Femur (tissue), 1 donor: Measurements from ENCODE around the gene GJA8.
"Not testable (repeated sequence)": the region's sequence is repeated elsewhere in the genome, so short reads cannot be mapped to it uniquely, and the experiment has no call there.

ENCODE experiments used
- DNase-seq: peaks from one replicate; pipeline ENCODE4 v3.0.0-alpha.2; 2017

Gene GJA8

GRCh38 chr1:147902253-147902845 is at the start of gene GJA8:
Gene GJA8, plus strand, starts transcription at chr1:147902795. Its CDS starts 5,161 bp downstream, at chr1:147907956.
- DNase-seq: no peak

DNA sequence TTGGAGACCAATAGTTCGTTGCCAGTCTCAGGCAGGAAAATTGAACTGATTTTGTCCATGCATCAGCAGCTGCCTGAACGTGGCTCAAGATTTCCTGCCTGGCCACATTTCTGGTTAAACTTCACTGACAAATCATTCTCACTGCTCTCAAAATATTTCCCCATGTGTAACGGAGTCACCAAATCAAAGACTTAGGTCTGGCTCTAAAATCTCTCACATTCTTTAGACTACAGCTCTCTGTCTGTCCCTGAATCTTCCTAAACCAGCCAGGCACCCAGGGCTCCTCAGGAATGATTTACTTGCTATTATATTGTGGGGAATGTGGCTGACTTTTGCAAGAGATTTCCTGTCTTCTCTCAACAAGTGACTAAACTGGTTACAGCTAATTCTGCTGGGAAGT is 49.2 kb upstream of the GJA8 start:
- DNase-seq: no peak

- DNase-seq: not testable (repeated sequence)
Measured at GRCh38 chr1:147854989-147855388, 47.6 kb upstream of the GJA8 start.

DNA sequence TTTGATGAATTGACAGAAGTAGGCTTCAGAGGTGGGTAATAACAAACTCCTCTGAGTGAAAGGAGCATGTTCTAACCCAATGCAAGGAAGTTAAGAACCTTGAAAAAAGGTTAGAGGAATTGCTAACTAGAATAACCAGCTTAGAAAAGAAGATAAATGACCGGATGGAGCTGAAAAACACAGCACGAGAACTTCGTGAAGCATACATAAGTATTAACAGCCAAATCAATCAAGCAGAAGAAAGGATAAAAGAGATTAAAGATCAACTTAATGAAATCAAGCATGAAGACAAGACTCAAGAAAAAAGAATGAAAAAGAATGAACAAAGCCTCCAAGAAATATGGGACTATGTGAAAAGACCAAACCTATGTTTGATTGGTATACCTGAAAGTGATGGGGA is 46.6 kb upstream of the GJA8 start:
- DNase-seq: not testable (repeated sequence)

DNA sequence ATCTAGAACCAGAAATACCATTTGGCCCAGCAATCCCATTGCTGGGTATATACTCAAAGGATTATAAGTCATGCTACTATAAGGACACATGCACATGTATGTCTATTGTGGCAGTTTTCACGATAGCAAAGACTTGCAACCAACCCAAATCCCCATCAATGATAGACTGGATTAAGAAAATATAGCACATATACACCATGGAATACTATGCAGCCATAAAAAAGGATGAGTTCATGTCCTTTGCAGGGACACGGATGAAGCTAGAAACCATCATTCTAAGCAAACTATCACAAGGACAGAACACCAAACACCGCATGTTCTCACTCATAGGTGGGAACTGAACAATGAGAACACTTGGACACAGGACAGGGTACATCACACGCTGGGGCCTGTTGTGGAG is 35.4 kb upstream of the GJA8 start:
- DNase-seq: not testable (repeated sequence)

DNA sequence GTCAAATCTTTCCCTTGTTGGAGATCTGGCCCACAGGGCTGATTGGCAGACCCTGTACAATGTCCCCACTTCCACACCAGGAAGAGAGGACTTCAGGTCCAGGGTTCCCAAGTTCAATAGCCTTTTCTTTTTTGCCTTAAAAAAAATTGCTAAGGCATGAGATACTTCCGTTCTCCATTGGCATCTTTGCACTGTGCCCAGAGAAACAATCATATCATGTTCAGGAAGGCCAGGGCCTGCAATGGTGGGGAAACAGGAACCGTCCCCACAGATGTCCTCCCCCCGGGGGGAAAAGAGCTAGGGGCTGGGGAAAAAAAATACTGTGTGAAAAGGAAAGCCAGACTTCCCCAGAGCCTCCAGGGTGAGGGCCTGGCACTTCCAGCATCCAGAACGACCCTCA is 24.6 kb upstream of the GJA8 start:
- DNase-seq: no peak

DNA sequence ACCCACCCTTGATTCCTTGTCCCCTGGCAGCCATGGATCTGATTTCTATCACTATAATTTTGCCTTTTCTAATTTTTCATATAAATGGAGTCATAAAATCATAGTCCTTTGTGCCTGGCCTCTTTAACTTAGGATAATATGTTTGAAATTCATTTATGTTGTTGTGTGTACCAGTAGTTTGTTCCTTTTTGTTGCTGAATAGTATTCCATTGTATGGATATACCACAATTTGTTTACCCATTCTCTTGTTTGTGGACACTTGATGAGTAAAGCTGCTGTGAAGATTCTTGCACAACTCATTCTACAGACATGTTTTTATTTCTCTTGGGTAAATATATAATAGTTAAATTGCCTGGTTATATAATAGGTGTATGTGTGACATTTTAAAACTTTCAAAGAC is 22.7 kb upstream of the GJA8 start:
- no peak for DNase-seq

- no peak for DNase-seq
Measured at GRCh38 chr1:147882535-147882934, 20.1 kb upstream of the GJA8 start.

DNA sequence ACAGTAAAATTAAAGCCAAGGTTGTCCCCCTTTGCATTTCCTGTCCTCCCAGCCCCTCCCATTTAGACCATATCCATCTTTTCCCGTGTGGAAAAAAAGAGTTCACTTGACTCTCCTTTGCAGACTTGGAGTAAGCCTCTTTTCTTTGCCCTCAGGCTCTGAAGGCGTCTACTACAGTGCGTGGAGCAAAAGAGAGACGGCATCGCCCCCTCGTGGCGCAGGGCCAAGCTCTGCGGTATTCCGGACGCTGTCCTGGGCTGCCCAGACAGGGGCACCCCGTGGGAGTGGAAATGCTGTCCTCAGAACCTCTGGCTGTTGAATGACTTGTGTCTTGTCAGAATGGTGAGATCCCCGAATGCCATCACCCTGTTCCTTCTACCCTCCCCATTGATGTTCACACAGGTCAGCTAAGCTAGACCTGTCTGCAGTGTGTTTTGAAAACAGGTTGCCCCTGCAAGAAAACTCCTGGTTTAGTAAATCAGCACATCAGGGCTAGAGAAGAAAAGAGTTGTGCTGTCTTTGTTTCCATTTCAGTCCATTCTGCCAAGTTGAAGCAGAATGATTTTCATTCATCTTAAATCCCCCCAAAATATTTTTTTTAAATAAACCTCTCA is 12.3 kb upstream of the GJA8 start:
- DNase-seq: peak; percentile 72

GRCh38 chr1:147891088-147891487 is 11.5 kb upstream of the GJA8 start:
- DNase-seq: no peak

- DNase-seq: no peak
Measured at GRCh38 chr1:147892216-147892615, 10.4 kb upstream of the GJA8 start.

DNA sequence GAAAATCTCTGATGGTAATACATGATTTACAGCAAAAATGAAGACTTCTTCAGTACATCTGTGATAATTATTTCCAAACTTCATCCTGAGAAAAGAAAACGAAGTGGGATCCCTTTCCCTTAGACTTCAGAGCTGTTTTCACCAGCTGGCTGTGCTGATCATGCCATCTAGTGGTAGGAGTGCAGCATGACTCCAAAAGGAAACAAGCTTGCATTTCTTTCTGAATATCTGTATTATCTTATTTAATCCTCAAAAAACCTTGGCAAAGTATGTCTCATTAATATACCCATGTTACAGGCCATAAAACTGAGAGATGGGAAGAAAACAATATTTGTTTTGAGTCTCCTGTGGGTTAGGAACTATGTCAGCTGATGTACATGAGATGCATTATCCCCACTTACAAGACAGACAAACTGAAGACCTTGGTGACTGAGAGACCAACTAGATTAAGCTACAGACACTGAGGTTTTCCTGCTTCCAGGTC is 9.8 kb upstream of the GJA8 start:
- peak; percentile 45 for DNase-seq

DNA sequence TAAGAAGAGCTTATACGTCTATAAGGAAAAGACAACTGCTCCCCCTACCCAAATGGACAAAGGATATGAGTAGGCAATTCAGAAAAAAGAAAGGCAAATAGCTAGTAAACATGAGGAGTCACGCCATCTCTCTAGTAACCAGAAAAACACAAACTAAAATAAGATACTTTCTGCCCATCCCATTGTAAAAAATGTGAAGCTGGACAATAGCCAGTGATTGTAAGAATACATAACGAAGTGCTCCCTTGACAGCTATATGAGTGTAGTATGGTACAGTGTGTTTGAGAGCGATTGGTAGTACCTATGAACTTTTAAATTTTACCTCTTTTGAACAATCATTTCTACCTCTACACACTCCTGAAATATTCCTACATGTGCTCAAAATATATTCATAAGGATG is 7.5 kb upstream of the GJA8 start:
- DNase-seq: no peak

DNA sequence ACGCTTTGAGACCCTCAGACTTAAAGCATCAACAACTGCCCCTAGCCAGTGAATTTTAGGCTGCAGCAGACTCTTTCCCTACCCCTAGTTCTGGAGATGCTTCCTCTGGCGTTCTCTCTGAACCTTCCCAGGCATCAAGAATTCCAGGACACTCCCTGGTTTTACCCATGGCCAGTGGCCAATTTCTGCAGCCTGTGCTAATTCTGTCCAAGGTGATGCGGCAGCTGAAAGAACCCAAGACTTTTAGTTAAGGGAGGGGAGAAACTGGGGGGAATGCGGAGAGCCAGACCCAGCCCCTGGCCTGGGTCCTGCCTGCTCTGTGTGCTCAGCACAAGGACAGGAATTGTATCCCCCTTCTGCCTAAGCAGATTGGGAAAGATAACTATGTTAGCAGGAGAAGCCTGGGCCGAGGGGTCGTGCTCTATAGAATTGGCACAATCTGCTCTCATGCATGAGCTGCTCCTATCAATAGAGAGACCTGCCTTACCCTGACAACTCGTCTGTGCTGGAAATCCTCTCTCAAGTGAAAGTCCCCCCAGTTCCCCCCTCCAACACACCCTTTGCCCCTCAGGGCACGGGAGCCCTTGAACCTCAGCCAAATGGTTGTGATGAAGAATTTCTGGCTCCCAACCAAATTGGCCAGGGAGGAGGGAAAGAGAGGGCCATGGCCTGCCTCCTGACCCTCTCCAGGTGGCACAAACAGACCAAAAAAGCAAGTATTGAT is 5.4 kb upstream of the GJA8 start:
- peak; percentile 28 for DNase-seq

GRCh38 chr1:147897789-147898188 is 4.8 kb upstream of the GJA8 start:
- DNase-seq: no peak

DNA sequence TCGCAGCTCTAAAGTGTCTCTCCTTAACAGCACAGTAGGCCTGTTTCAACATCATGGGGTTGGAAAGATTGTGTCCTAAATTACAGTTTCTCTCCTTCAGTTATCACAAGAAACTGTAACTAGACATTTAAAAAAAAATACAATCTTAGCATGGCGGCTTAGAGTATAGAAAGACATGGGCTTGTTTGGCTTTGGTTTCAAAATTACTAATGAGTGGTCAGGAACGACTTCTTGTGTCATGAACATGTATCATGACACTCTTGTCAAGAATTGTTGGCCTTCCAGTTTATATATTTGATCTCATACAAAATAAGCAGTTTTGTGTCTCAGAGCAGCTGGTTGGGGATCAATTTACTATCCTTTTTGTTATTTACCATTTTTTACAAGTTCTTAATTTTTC is 2.1 kb downstream of the GJA8 start:
- no peak for DNase-seq

- no peak for DNase-seq
Measured at GRCh38 chr1:147907786-147908509, 5.4 kb downstream of the GJA8 start.

GRCh38 chr1:147912553-147912952 is 10.0 kb downstream of the GJA8 start:
- DNase-seq: no peak

GRCh38 chr1:147913362-147913942 is 10.9 kb downstream of the GJA8 start:
- no peak for DNase-seq

GRCh38 chr1:147919896-147920295 is 17.3 kb downstream of the GJA8 start:
- DNase-seq: no peak

DNA sequence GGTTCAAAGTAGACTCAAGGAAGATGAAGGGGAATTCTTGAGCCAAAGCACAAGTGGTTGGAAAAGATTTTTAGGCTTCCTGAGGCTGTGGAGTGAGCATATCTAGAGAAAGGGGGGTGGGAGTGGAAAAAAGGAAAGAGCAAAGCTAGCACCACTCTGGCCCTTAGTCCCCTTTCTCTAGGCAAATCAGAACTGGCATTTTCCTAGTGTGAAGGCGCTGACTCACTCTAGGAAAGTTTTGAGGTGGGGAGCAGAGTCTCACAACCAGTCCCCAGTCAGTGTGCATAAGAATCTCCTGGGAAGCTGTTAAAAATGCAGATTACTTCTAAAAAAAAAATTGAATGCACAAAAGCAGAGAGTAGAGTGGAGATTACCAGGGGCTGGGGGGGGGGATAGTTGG is 22.2 kb downstream of the GJA8 start:
- no peak for DNase-seq

DNA sequence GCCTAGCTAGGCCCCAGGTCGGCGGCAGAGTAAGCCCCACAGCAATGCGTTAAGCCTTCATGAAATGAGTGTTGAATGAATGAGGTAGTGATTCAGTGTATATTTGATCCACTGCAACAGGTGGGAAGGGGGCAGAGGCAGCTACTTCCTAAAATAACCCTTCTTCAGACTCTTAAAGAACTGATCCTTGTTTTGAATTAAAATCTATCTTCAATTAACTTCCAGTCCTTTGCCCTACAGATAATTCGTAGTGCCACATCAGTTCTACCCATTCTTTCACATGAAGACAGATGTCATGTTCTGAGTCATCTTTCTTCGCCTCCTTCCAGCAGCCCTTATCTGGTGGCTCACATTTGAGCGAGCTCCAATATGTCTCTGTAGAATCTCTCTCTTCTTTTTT is 24.6 kb downstream of the GJA8 start:
- DNase-seq: not testable (repeated sequence)

- not testable (repeated sequence) for DNase-seq
Measured at GRCh38 chr1:147927689-147928088, 25.1 kb downstream of the GJA8 start.
